SH-SY5Y (cell line): ENCODE data around the gene RAB24.

Experiments used
- GATA2 ChIP-seq: IDR thresholded peaks from 2 replicates; pipeline ENCODE4 v1.6.1; 2011; ENCODE audit warnings: mild to moderate bottlenecking, low read depth, low read length
- GATA3 ChIP-seq: IDR thresholded peaks from 2 replicates; pipeline ENCODE4 v1.6.1; 2011; ENCODE audit warnings: low read depth, mild to moderate bottlenecking, low read length, moderate library complexity

RAB24 gene

GRCh38 chr5:177303121-177303924 is at the start of gene RAB24, which contains the start of gene PRELID1:
RAB24 (minus strand) TSS chr5:177303719; CDS start chr5:177303288, 431 bp downstream.
PRELID1 (plus strand) TSS chr5:177303799; CDS start chr5:177303986, 187 bp downstream.
- TF ChIP-seq GATA2 (no peak), GATA3 (no peak)

- TF ChIP-seq GATA3 (no peak), GATA2 (no peak)
Observed at GRCh38 chr5:177353093-177353492, 49.6 kb upstream of the RAB24 start.

- TF ChIP-seq GATA2: no peak
- TF ChIP-seq GATA3: no peak
Observed at GRCh38 chr5:177351392-177352329, 48.1 kb upstream of the RAB24 start, which contains the start of gene LMAN2. LMAN2 (minus strand) TSS chr5:177351668; CDS start chr5:177351647, 21 bp downstream.

- TF ChIP-seq GATA3: no peak
- no peak for TF ChIP-seq GATA2
Observed at GRCh38 chr5:177350776-177351391, 47.4 kb upstream of the RAB24 start.

GRCh38 chr5:177349762-177350161 is 46.2 kb upstream of the RAB24 start:
- TF ChIP-seq GATA3 (no peak), GATA2 (no peak)

GRCh38 chr5:177349362-177349647 is 45.8 kb upstream of the RAB24 start:
- no peak for TF ChIP-seq GATA3
- no peak for TF ChIP-seq GATA2

GRCh38 chr5:177347699-177348098 is 44.2 kb upstream of the RAB24 start:
- TF ChIP-seq GATA2 (no peak), GATA3 (no peak)

- TF ChIP-seq GATA3: no peak
- TF ChIP-seq GATA2: no peak
Observed at GRCh38 chr5:177346820-177347219, 43.3 kb upstream of the RAB24 start.

GRCh38 chr5:177344891-177345290 is 41.4 kb upstream of the RAB24 start:
- TF ChIP-seq GATA2 (no peak), GATA3 (no peak)

- TF ChIP-seq GATA3: no peak
- no peak for TF ChIP-seq GATA2
Observed at GRCh38 chr5:177343777-177344176, 40.3 kb upstream of the RAB24 start.

GRCh38 chr5:177339107-177339638 is 35.7 kb upstream of the RAB24 start:
- no peak for TF ChIP-seq GATA3

GRCh38 chr5:177338251-177339106 is 35.0 kb upstream of the RAB24 start:
- TF ChIP-seq GATA3: no peak
- TF ChIP-seq GATA2: no peak
